Neutrophil (primary cell): ENCODE measurements around the gene TUT4.
A peak's percentile ranks its signal among the peaks of the same experiment; 100 is the strongest.

Experiments
- H3K27ac ChIP-seq: fragments of 200-600 bp; sonication (generic); 2 replicates; pipeline ENCODE4 v1.5.1; 2016; ENCODE audit warnings: mild to moderate bottlenecking, moderate library complexity
- H3K27me3 ChIP-seq: fragments of 200-600 bp; sonication (generic); 2 replicates; pipeline ENCODE4 v1.6.0; 2016; ENCODE audit warnings: mild to moderate bottlenecking
- H3K36me3 ChIP-seq: fragments of 200-600 bp; sonication (generic); 2 replicates; pipeline ENCODE4 v1.5.1; 2017
- H3K4me1 ChIP-seq, 2 experiments: fragments of 200-600 bp in 1 of 2; sonication (generic) in 1 of 2; 1 replicate in 1 of 2; 2 replicates in 1 of 2; pipeline versions ENCODE4 v1.5.1 to v1.6.1; 2013 to 2016; ENCODE audit warnings: low read depth in 1 of 2, low read length in 1 of 2, mild to moderate bottlenecking in 1 of 2, moderate library complexity in 1 of 2; ENCODE audit not compliant: control insufficient read depth in 1 of 2, insufficient read depth in 1 of 2
- H3K4me3 ChIP-seq, 2 experiments: fragments of 200-600 bp in 1 of 2; sonication (generic) in 1 of 2; 1 replicate in 1 of 2; 2 replicates in 1 of 2; pipeline ENCODE4 v1.5.1; 2013 to 2016; ENCODE audit warnings: low read depth in 1 of 2, low read length in 1 of 2, mild to moderate bottlenecking in 1 of 2, moderate library complexity in 1 of 2
- H3K9me3 ChIP-seq: fragments of 200-600 bp; sonication (generic); 2 replicates; pipeline ENCODE4 v1.5.1; 2016
- CTCF ChIP-seq: fragments of 200-600 bp; sonication (generic); IDR thresholded peaks from 2 replicates; pipeline ENCODE4 v1.5.1; 2016; ENCODE audit warnings: antibody characterized with exemption

Gene TUT4

GRCh38 chr1:52571783-52572182 is 18.9 kb upstream of the TUT4 start:
- Histone ChIP-seq H3K36me3 (no peaks in the 10 kb centered on the region), H3K27me3 (no peaks in the 10 kb centered on the region), H3K27ac (peak overlapping the region; percentile 33), H3K4me1 (peaks cover 26 to 33% of the 10 kb centered on the region in 2 experiments), H3K4me3 (no peak overlapping the region), H3K9me3 (no peaks in the 10 kb centered on the region)
- TF ChIP-seq CTCF = no peak

GRCh38 chr1:52569449-52570210 is 16.7 kb upstream of the TUT4 start:
- Histone ChIP-seq H3K4me3 (peak overlapping the region in 1 of 2 experiments; percentile 37), H3K36me3 (no peaks in the 10 kb centered on the region), H3K27ac (peak overlapping the region; percentile 79), H3K9me3 (no peaks in the 10 kb centered on the region), H3K27me3 (no peaks in the 10 kb centered on the region), H3K4me1 (peaks cover 26 to 33% of the 10 kb centered on the region in 2 experiments)
- TF ChIP-seq CTCF = no peak

GRCh38 chr1:52567943-52568342 is 15.1 kb upstream of the TUT4 start:
- TF ChIP-seq CTCF = no peak
- H3K9me3 ChIP-seq = no peaks in the 10 kb centered on the region
- peaks cover 26 to 33% of the 10 kb centered on the region in 2 experiments for H3K4me1 ChIP-seq
- no peak overlapping the region for H3K4me3 ChIP-seq
- H3K27ac ChIP-seq = no peak overlapping the region
- no peaks in the 10 kb centered on the region for H3K36me3 ChIP-seq
- no peaks in the 10 kb centered on the region for H3K27me3 ChIP-seq

GRCh38 chr1:52562766-52563165 is 9.9 kb upstream of the TUT4 start:
- Histone ChIP-seq H3K27me3 (no peaks in the 10 kb centered on the region), H3K36me3 (no peaks in the 10 kb centered on the region), H3K27ac (no peak overlapping the region), H3K4me3 (no peak overlapping the region), H3K4me1 (no peaks in the 10 kb centered on the region), H3K9me3 (no peaks in the 10 kb centered on the region)
- no peak for TF ChIP-seq CTCF

- Histone ChIP-seq H3K27me3 (no peaks in the 10 kb centered on the region), H3K27ac (no peak overlapping the region), H3K9me3 (no peaks in the 10 kb centered on the region), H3K36me3 (no peaks in the 10 kb centered on the region), H3K4me3 (no peak overlapping the region), H3K4me1 (peaks cover 4% of the 10 kb centered on the region in 2 experiments)
- no peak for TF ChIP-seq CTCF
Measured at GRCh38 chr1:52559875-52560274, 7.0 kb upstream of the TUT4 start.
